Gastrocnemius medialis (tissue), 4 donors: ENCODE results near the gene CLEC11A. TPM values are rescaled to one million over a fixed set of nuclear protein-coding genes. Genes with fewer than 3 reads are reported as not detected.

Experiments
- ATAC-seq, 2 donors: fragments of 150-250 bp; one replicate each; pipeline ENCODE4 v1.9.1; 2016
- DNase-seq, 2 donors: peaks; one replicate each; pipeline ENCODE4 v3.0.0-alpha.2; 2019
- H3K27ac ChIP-seq, 4 donors: fragments of 200-600 bp; sonication (generic); 1 replicate in 1 of 4; 2 replicates in 3 of 4; pipeline ENCODE4 v1.5.1; 2016 to 2018; ENCODE audit warnings: mild to moderate bottlenecking in 2 of 4, moderate library complexity in 1 of 4
- H3K27me3 ChIP-seq, 3 donors: fragments of 200-600 bp; sonication (generic) in 2 of 3; 1 replicate in 1 of 3; 2 replicates in 2 of 3; pipeline versions ENCODE4 v1.5.1 to v1.6.0; 2016 to 2019; ENCODE audit warnings: mild to moderate bottlenecking in 1 of 3, moderate library complexity in 1 of 3
- H3K36me3 ChIP-seq, 2 donors: fragments of 200-600 bp; sonication (generic) in 1 of 2; one replicate each; pipeline ENCODE4 v1.5.1; 2017 to 2018
- H3K4me1 ChIP-seq, 2 donors: fragments of 200-600 bp; sonication (generic) in 1 of 2; one replicate each; pipeline ENCODE4 v1.5.1; 2016 to 2017; ENCODE audit warnings: mild to moderate bottlenecking in 2 of 2
- H3K4me3 ChIP-seq, 4 donors: fragments of 200-600 bp; sonication (generic) in 3 of 4; 1 replicate in 1 of 4; 2 replicates in 3 of 4; pipeline ENCODE4 v1.5.1; 2016 to 2019; ENCODE audit warnings: mild to moderate bottlenecking in 2 of 4
- H3K9me3 ChIP-seq, 3 donors: fragments of 200-600 bp; sonication (generic) in 2 of 3; 1 replicate in 1 of 3; 2 replicates in 2 of 3; pipeline ENCODE4 v1.5.1; 2016 to 2019
- CTCF ChIP-seq, 5 experiments: fragments of 450-650 bp in 3 of 5; fragments of 200-600 bp in 2 of 5; sonication (generic) in 2 of 5; IDR thresholded peaks in 4 of 5; conservative IDR thresholded peaks in 1 of 5; 1 replicate in 4 of 5; 2 replicates in 1 of 5; pipeline ENCODE4 v1.5.1; 2016 to 2019; ENCODE audit warnings: antibody characterized with exemption in 5 of 5, mild to moderate bottlenecking in 3 of 5, moderate library complexity in 3 of 5
- POLR2A ChIP-seq, 2 donors: fragments of 450-650 bp; IDR thresholded peaks; one replicate each; pipeline ENCODE4 v1.6.1; 2017; ENCODE audit warnings: antibody characterized with exemption in 2 of 2, mild to moderate bottlenecking in 2 of 2, moderate library complexity in 2 of 2
- in situ Hi-C, 4 donors: fragments of 200-750 bp; cut with MboI; loops; one replicate each; pipeline versions ENCODE4 v1.15.0 to v1.8.0; 2017; ENCODE audit warnings: low sequenced_read_pairs in 4 of 4
- intact Hi-C: fragments of 100-400 bp; cut with DNase I; formaldehyde crosslinking; loops from one replicate; pipeline ENCODE4 v1.15.1; 2023; ENCODE audit warnings: low total_unique reads
- total RNA-seq, 4 donors: library from RNA; depleted of rRNA; stranded (reverse); fragments of >200 nt; gene quantifications; one replicate each; pipeline versions ENCODE4 v1.1.0 to v1.2.3, GENCODE V29; 2016

The CLEC11A gene
- total RNA-seq, 4 donors from 2014 or later, result 2.1 to 5.0 (median 2.7) TPM

DNA sequence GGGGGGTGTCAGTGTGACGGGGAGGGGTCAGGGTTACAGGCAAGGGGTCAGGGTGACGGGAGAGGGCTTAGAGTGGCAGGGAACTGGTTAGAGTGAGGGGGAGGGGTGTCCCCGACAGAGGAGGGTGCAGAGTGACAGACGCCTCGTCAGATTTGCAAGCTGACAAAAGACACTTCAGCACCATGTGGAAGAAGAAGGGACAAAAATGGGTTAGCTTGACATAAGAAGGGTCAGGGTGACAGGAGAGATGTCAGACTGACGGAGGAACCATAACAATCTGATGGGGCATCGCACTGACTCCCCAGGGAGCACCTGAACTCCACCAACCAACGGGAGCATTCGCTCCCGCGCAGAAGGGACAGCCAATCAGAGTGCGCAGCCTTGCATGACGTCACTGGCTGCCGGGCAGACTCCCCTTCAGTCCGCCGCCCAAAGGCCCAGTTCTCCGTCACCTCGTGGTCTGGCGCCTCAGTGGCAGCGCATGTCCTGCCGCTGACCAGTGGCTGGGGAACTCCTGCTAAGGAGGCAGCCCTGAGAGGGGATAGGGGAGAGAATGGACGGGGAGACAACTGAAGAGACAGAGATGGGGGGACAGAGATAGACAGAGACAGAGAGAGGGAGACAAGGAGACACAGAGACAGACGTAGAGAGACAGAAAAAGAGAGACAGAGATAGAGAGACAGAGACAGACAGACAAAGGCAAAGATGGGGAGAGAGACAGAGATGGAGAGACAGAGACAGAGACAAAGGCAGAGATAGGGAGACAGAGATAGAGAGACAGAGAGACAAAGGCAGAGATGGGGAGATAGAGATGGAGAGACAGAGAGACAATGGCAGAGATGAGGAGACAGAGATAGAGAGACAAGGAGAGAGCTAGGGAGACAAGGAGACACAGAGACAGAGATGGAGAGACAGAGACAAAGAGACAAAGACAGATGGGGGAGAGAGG, 43.7 kb upstream of the CLEC11A start:
- Histone ChIP-seq H3K4me1 (no peaks in the 10 kb centered on the region), H3K9me3 (no peaks in the 10 kb centered on the region), H3K27ac (no peak overlapping the region), H3K4me3 (no peak overlapping the region), H3K36me3 (no peaks in the 10 kb centered on the region), H3K27me3 (peaks cover 0 to 21% (median 0%) of the 10 kb centered on the region in 3 donors)
- peak in 1 of 2 donors; percentile 45 for ATAC-seq
- in situ Hi-C loops, result no loop called here
- DNase-seq, result peak; percentile 30 to 32
- intact Hi-C loops, result no loop called here
- no peak for TF ChIP-seq CTCF (IDR thresholded peaks at IDR 0.05 in 4 of 5, conservative IDR thresholded peaks at IDR 0.05 in 1 of 5)
- TF ChIP-seq POLR2A (IDR thresholded peaks at IDR 0.05), result no peak

DNA sequence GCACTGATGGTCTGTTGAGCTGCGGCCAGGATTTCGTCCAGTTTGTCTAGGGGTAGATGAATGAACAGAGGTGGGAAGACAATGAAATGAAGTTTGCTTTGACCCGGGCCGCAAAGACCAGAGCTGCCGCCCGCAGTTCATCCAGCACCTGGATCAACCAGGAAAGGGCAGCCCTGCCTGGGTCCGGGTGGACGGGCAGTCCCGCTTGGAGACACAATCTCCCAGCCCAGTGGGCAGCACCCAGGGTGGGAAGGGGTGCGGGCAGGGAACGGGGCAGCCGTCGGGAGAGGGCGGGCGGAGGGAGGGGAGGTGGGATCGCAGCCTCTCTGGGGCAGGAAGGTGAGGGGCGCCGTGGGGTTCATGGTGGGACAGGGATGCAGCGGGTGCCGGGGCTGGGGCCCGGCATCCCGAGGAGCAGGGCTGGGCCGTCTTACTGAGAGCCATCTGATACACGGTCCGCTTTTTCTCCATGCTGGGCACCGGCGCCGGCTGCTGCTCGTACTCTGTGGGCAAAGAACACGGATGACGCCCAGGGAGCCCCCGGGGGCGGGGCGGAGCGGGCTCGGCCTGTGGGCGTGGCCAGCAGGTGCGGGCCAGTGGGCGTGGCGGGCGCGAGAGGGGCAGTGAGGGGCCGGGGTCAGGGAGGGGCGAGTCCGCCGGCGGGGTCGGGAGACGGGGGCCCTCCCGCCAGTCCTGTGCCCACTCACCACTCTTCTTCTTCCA, 36.7 kb upstream of the CLEC11A start:
- DNase-seq (no peak), ATAC-seq (no peak)
- Histone ChIP-seq H3K36me3 (no peaks in the 10 kb centered on the region), H3K4me1 (no peaks in the 10 kb centered on the region), H3K27me3 (peaks cover 29 to 32% (median 30%) of the 10 kb centered on the region in 3 donors), H3K27ac (no peak overlapping the region), H3K4me3 (no peak overlapping the region), H3K9me3 (no peaks in the 10 kb centered on the region)
- intact Hi-C loops (no loop called here), in situ Hi-C loops (no loop called here)
- TF ChIP-seq POLR2A (IDR thresholded peaks at IDR 0.05), result no peak
- TF ChIP-seq CTCF (IDR thresholded peaks at IDR 0.05 in 4 of 5, conservative IDR thresholded peaks at IDR 0.05 in 1 of 5), result no peak

DNA sequence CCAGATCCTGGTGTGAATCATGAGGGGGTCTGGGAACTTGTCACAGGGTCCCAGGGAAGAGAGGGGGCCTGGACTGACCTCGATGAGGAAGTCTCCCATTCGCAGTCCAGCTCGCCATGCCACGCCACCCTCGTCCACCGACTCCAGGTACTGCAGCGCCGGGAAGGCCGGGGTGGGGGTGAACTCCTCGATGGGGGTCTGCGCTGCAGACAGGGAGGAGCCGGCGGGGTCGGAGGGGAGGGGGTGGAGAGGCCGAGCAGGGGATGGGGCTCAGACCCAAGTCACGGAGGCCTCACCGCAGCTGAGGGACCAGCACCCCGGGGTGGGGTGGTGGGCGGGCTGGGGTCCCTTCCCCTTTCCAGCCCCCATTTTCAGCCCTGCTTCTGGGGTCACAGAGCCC, 34.4 kb upstream of the CLEC11A start:
- intact Hi-C loops, result no loop called here
- Histone ChIP-seq H3K9me3 (no peaks in the 10 kb centered on the region), H3K27me3 (peaks cover 43 to 46% (median 45%) of the 10 kb centered on the region in 3 donors), H3K27ac (no peak overlapping the region), H3K4me3 (no peak overlapping the region), H3K36me3 (no peaks in the 10 kb centered on the region), H3K4me1 (no peaks in the 10 kb centered on the region)
- ATAC-seq (no peak), DNase-seq (no peak)
- in situ Hi-C loops, result no loop called here
- TF ChIP-seq CTCF (IDR thresholded peaks at IDR 0.05 in 4 of 5, conservative IDR thresholded peaks at IDR 0.05 in 1 of 5), result no peak
- TF ChIP-seq POLR2A (IDR thresholded peaks at IDR 0.05), result no peak

DNA sequence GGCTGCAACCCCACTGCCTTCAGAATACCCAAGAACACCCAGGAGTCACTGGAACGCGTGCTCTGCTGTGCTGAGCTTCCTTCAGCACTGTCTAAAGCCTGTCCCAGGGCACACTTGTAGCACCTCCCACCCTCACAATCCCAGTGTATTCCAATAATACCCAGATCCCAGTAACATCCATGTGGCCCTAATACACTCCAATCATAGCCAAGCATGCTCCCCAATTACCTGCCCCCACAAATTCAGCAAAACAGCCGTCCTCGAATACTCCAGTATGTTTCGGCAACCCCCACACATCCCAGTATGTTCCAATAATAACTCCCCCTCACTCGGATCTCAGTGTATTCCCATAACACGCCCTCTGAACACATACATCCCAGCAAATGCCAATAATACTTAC, 32.7 kb upstream of the CLEC11A start:
- in situ Hi-C loops, result no loop called here
- TF ChIP-seq POLR2A (IDR thresholded peaks at IDR 0.05) (no peak), CTCF (IDR thresholded peaks at IDR 0.05 in 4 of 5, conservative IDR thresholded peaks at IDR 0.05 in 1 of 5) (no peak)
- ATAC-seq, result no peak
- no peak for DNase-seq
- H3K4me3 ChIP-seq, result no peak overlapping the region
- no peaks in the 10 kb centered on the region for H3K4me1 ChIP-seq
- intact Hi-C loops, result no loop called here
- no peaks in the 10 kb centered on the region for H3K36me3 ChIP-seq
- peaks cover 46 to 48% (median 47%) of the 10 kb centered on the region in 3 donors for H3K27me3 ChIP-seq
- H3K9me3 ChIP-seq, result no peaks in the 10 kb centered on the region
- H3K27ac ChIP-seq, result no peak overlapping the region
